GM12892 (cell line): ENCODE measurements around the gene SLC25A22.

Source experiments
- DNase-seq: peaks from one replicate; pipeline ENCODE4 v3.0.0; 2011; ENCODE audit not compliant: insufficient read length
- FAIRE-seq: peaks from 2 replicates; lab custom pipeline; 2011; peaks lifted over from hg19 to GRCh38; lab: Jason Lieb, UNC
- POLR2A ChIP-seq: IDR thresholded peaks from 2 replicates; pipeline ENCODE4 v1.6.1; 2011; ENCODE audit warnings: low read depth, low read length, control low read depth
- POLR2AphosphoS5 ChIP-seq: IDR thresholded peaks from 2 replicates; pipeline ENCODE4 v1.6.1; 2011; ENCODE audit warnings: low read depth, low read length, control low read depth
- TAF1 ChIP-seq: IDR thresholded peaks from 2 replicates; pipeline ENCODE4 v1.6.1; 2011; ENCODE audit warnings: low read depth, mild to moderate bottlenecking, control low read depth, low read length, borderline replicate concordance

SLC25A22 gene

GRCh38 chr11:762421-763072, 35.5 kb downstream of the SLC25A22 start:
- no peak for FAIRE-seq
- DNase-seq = peak; percentile 17
- TF ChIP-seq POLR2A = no peak; the same call in 1 of the 2 replicates
- no peak for TF ChIP-seq TAF1
- no peak for TF ChIP-seq POLR2AphosphoS5

DNA sequence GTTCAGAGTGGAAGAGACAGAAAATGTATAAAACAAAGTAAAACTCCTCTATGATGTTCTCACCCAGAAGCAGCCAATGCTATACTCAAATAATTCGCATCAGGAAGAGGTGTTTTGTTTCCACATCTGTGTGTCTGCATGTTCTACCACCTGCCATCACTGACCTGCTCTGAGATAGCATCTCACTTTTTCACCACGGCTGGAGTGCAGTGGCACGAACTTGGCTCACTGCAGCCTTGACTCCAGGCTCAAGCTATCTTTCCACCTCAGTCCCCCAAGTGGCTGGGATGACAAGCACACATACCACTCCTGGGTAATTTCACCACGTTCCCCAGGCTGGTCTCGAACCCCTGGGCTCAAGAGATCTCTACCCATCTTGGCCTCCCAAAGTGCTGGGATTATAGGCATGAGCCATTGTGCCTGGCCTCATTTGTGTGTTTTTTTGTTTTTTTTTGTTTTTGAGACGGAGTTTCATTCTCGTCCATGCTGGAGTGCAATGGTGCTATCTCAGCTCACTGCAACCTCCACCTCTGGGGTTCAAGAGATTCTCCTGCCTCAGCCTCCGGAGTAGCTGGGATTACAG, 36.5 kb downstream of the SLC25A22 start:
- DNase-seq (no peak), FAIRE-seq (no peak)
- no peak; the same call in 1 of the 2 replicates for TF ChIP-seq POLR2A
- 0 out of 2 replicates have a peak, but pooled peaks have one; percentile 47 for TF ChIP-seq POLR2AphosphoS5
- no peak for TF ChIP-seq TAF1

GRCh38 chr11:760236-760635, 37.8 kb downstream of the SLC25A22 start:
- FAIRE-seq (no peak), DNase-seq (no peak)
- TF ChIP-seq TAF1 = no peak
- TF ChIP-seq POLR2A = no peak
- TF ChIP-seq POLR2AphosphoS5 = no peak

DNA sequence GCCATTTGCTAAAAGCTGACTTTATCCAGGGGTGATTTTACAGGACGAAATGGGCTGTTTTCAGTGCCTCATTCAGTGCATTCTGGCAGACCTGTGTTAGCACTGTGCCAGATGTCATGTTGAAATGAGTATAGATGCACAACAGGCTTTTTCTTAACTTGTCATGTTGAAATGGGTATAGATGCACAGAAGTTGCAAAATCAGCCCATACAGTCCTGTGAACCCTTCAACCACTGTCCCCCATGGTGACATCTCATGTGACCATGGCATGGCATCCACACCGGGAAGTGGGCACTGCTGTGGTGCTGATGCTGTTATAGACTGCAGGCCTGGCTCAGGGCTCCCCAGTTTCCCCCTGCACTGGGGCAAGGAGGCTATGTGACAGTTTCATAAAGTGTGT, 48.4 kb downstream of the SLC25A22 start:
- TF ChIP-seq POLR2A (no peak), POLR2AphosphoS5 (no peak), TAF1 (no peak)
- DNase-seq (no peak), FAIRE-seq (peak; percentile 80)

DNA sequence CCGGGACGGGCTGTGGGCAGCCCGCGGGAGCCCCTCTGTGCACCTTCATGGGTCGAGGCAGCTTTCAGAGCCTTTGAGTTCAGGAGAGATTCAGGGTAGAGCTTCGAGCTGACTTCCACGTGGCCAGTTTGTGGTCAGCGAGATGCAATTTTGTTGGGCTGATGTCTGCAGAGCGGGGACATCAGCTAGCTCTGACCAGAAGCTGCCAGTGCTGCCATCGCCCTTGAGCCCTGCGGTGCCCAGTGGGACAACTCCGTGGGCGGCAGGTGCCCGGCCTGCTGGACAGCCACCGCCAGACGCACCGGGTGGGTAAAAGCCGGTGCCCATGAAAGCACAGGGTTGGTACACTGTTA, 50.1 kb downstream of the SLC25A22 start:
- FAIRE-seq = peak; percentile 76
- no peak for DNase-seq

GRCh38 chr11:747158-748006, 50.7 kb downstream of the SLC25A22 start, which contains the start of gene TALDO1:
TALDO1 (plus strand) TSS chr11:747464; CDS start chr11:747482, 18 bp downstream.
- peak; percentile 98 for DNase-seq

More for the DNA sequence above, 50.1 kb downstream of the SLC25A22 start:
- TF ChIP-seq POLR2A = no peak

DNA sequence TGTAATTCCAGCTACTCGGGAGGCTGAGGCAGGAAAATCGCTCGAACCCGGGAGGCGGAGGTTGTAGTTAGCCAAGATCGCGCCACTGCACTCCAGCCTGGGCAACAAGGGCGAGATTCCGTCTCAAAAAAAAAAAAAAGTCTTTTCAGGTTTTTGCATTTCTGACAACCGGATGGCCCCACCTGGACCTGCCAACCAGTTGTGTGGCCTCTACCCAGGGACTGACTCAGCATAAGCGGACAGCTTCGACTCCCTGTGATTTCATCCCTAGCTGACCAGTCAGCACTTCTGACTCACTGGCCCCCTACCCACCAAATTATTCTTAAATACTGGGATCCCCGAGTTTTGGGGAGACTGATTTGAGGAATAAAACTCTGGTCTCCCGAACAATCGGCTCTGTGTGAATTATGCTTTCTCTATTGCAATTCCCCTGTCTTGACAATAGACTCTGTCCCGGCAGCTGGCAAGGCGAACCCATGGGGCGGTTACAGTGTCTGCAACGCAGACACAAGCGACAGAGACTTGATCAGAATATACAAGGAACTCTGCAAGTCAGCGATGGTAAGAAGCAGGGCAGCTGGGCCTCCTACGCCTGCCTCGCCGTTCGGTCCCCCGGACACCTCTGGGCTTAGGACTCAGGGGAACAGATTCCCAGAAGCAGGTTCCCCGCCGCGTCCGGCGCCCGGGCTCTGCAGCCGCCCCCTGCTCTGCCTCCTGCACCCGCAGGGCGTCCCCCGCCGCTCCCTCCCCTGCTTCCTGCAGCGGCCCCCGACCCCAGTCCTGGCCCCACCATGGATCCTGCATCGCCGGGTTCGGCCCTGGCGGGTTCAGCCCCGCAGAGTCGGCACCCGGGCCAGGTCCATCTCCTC, 51.6 kb downstream of the SLC25A22 start:
- TF ChIP-seq POLR2A = no peak
- TF ChIP-seq TAF1 = no peak
- TF ChIP-seq POLR2AphosphoS5 = no peak
- FAIRE-seq (no peak), DNase-seq (no peak)

More at GRCh38 chr11:747158-748006, 50.7 kb downstream of the SLC25A22 start, which contains the start of gene TALDO1:
- FAIRE-seq = peak; percentile 99
- TF ChIP-seq TAF1 (no peak), POLR2A (peak; percentile 68)

- DNase-seq (no peak), FAIRE-seq (no peak)
- TF ChIP-seq TAF1 (no peak), POLR2A (no peak), POLR2AphosphoS5 (no peak)
These were observed 52.7 kb downstream of the SLC25A22 start for GRCh38 chr11:745428-745827.

- DNase-seq (no peak), FAIRE-seq (no peak)
- TF ChIP-seq TAF1 (no peak), POLR2AphosphoS5 (no peak), POLR2A (no peak)
These were observed 55.4 kb downstream of the SLC25A22 start for GRCh38 chr11:742571-743201.

- no peak for FAIRE-seq
- no peak for DNase-seq
- TF ChIP-seq TAF1 = no peak
These were observed 55.9 kb downstream of the SLC25A22 start for GRCh38 chr11:742156-742546.
